HG03575 (cell line): ENCODE measurements around the gene DIMT1.

Experiments used
- ATAC-seq: cut with Tn5 transposase; IDR thresholded peaks from one replicate; pipeline ENCODE4 v1.9.1; 2021; ENCODE audit not compliant: unreplicated experiment, insufficient number of reproducible peaks, low FRiP score; ENCODE audit errors: extremely low read depth

Gene DIMT1

DNA sequence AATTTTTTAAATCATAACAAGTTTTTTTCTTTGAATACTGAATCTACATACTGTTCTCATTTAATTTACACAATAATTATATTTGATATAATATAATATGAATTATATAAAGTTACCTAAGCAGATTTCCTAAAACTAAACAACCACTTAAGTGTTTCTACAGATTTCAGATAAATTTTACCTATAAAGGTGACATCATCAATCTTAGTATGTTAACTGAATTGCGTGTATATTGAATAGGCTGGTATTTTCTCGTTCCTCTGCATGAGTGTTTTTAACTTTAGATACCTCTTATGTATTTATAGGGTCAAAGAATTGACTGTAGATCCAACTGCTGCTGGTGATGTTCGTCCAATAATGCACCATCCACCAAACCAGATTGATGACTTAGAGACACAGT lies 30.3 kb downstream of the DIMT1 start:
- ATAC-seq: no peak

DNA sequence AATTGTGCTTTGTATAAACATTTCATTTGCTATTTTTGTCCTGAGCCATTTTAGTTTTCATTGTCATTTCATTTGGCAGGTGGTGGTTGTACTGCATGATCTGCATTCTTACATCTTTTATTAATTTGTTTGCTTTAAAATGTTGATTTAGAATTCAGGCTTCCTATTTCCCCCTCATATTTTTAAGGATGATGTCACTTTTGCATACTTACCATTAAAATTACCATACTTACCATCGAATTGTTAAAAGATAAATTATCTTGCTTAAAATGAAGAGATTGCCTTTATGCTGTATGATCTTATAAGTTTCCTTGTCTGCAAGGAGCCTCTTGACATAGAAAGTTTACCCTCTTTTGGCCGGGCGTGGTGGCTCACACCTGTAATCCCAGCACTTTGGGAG lies 31.1 kb downstream of the DIMT1 start:
- ATAC-seq: no peak

DNA sequence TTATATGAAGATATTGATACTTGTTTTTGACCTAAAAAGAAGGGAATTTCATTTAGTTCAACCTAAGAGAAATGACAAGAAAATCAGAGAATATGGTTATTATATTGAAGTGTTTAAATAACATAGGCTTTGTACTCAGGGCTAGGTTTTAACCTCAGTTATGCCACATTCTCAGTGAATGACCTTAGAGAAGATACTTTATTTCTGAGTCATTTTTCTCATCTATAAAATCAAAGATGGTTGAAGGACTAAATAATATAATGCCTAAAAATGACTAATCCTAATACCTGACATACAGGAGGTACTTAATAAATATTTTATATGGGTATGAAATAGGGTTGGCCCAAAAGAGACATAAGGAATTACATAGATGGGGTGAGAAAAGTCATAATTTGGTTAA lies 32.3 kb downstream of the DIMT1 start:
- ATAC-seq: no peak

DNA sequence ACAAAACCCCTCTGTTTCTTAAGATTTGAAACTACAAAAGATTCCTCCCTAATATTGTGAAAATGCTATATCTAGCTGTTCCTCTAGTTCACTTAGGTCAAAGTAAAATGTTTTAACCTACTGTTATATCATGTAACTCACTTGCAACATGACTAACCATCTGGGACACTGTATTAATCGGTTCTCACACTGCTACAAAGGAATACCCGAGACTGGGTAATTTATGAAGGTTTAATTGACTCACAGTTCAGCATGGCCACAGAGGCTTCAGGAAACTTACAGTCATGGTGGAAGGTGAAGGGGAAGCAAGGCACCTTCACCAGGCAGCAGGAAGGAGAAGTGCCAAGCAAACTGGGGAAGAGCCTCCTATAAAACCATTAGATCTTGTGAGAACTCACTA lies 34.7 kb downstream of the DIMT1 start:
- no peak for ATAC-seq

DNA sequence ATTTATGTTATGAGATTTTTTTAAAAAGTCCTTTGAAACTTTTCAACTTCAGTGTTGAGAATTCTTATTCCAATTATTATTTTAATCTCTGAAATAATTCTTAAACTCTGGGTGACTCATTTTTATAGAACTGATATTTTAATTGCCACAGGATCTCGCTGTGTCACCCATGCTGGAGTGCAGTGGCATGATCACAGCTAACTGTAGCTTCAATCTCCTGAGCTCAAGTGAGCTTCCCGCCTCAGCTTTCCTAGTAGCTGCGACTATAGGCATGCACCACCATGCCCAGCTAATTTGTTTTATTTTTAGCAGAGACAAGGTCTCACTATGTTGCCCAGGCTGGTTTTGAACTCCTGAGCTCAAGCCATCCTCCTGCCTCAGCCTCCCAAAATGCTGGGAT lies 41.0 kb downstream of the DIMT1 start:
- ATAC-seq: no peak

DNA sequence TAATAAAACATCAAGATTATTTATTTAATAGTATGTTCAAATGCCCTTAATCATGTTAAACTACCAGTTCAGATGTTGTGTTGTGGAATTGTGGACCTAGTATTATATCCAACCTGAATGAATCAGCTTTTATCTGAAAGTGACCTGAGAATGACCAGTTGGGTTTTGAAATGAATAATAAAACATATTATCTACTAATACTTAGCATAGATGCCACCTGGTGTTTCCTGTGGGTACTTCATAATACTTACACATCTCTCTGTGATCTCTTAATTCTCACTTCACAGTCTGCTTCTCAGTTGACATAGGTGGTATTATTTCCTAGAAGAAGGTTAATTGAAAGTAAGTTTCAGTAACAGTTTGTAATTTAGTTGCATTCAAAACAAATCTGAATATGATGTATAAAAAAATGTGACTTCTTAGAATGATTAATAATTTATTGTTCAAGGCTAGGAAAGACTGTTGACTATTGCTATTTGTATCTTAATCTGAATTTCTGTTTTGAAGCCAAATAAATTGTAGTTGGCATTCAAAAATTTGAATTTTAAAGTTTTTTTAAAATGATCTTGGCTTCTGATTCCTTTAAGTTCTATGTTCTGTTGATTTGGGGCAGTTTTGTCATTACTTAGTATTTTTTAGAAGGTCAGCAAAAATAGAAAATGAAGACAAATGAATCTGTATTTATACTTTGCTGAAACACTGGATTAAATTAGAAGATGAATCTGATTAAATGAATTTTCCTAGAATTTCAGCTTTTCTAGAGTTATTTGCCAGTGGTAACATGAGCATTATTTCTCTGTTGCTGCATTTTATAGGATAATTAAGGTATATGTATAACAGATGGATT lies 49.5 kb downstream of the DIMT1 start:
- peak; percentile 72 for ATAC-seq

DNA sequence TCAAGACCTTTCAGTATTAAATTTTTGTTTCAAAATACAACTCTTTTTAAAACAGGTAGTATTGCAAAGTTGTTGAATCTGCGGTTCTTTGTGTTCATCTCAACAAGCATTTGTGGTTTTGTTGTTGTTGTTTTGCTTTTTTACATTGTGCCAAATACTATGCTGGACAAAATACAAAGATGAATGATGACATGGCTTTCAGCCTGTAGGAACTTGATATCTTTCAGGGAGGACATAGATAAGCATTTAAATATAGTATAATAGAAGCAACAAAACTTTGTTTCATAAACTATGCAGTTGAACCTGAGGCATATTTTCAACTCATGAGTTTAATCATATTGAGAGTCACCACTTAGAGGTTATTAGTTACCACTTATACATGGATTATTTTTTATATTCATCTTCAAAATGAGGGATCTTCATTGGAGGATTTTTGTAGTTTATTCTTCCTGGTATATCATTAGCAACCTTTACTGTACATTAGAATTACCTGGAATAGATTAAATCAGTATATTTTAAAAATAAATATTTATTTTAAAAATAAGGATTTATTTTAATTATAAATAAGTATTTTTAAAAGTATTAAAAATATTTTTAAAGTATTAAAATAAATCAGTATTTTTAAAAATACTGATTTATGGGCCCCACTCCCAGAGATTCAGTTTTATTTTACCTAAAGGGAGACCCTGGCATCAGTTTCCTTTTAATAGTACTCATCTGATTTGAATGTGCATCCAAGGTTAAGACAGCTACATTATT lies 54.8 kb downstream of the DIMT1 start:
- no peak for ATAC-seq

DNA sequence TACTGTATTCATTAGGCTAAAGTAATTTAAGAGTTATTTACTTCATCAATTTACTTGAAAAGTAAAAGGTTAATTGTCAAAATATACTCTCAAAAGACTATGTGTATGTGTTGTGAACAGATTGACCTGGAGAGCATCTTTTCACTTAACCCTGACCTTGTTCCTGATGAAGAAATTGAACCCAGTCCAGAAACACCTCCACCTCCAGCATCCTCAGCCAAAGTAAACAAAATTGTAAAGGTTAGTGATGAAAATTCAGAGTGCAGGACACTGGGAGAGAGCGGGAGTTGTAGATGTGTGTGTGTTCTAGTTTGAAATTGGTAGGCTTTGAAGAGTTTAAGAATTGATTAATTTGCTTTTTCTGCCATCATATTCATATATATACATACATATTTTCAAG lies 55.8 kb downstream of the DIMT1 start:
- no peak for ATAC-seq

DNA sequence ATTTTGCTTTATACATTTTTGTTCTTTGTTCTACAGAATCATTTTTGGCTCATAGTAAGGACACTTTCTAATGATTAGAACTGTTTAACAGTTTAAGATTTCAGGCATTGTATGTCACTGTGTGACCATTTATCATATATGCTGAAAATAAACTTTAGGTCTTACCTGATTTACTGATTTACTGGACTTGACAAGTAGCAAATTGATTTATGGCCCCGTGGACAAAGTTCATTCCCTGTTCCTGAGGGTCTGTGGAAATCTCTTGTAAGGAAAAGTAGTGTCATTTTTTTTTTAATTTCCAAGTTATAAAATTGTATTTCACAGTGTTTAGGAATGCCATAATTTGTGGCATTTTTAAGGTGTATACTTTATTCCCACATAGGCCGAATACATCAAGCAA lies 57.0 kb downstream of the DIMT1 start:
- ATAC-seq: no peak

DNA sequence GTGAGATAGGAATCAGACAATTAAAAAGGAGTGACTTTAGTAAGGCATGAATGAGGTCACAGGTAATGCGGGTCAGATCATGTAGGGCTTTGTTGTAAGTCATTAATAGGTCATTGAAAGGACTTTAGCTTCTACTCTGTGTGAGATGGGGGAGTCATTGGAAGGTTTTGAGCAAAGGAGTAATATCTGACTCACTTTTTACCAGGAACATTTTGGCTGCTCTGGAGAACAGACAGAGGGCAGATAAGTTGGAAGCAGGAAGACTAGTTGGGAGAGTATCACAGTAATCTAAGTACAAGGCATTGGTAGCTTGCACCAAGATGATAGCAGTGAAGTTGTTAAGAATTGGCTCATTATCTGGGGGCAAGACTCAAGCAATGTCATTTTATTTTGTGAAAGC lies 60.3 kb downstream of the DIMT1 start:
- no peak for ATAC-seq

DNA sequence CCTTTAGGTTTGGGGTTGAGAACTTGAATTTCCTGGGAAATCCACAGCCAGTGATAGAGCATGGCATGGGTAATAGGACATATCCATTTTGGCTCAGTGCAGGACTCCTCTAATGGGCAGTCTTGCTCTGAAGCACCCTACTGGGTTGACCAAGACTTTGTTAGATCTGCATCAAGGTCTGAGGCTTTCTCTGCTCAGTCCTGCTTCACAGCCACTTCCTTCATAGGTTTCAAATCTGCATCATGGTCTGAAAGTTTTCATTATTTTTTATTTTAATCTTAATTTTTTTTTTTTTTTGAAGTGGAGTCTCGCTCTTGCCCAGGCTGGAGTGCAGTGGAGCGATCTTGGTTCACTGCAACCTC lies 61.2 kb downstream of the DIMT1 start:
- no peak for ATAC-seq

DNA sequence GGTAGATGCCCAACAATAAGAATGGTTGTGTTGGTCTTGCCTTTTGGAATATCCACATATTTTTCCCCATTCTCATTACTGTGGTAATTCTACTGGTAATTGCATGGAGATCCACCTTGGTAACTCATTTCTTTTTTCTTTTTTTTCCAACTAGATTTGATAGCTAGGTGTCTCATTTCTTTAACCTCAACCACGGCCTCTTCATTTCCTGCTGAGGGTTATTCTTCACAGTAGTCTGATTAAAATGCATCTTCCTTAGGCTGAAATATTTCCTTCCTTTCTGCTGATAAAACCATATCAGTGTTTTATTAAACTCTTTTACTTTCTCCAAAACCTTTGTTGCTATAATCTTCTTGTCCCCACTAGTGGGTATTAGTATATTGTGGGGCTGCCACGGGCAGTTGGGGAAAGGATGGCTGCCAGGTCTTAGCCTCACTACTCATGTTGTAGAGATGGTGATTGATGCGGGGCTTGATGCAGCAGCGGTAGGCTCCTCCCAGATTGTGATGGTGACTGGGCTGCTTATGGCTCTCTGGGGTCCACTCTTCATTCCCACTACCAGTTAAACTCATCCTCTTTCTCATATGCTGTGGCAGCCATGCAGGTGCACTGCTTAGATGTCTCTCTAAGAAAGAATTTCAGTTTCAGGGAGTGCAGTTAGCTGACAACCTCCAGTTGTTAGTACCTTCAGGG lies 61.8 kb downstream of the DIMT1 start:
- no peak for ATAC-seq

DNA sequence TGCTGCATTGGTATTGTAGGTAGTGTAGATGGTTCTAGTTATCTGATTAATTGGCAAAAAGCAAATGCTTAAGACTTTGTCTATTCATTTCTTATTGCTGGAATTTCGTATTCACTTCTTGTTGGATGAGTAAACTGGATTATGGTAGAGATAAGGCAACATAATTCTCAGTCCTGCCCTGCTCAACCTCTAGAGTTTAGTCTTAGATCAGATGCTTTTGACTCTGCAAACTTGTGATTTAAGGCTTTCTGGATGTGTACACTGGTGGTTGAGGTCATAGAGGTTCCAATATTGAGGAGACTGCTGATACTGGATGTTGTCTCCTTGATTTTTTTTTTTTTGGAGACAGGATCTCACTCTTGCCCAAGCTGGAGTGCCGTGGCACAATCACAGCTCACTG lies 62.7 kb downstream of the DIMT1 start:
- no peak for ATAC-seq

DNA sequence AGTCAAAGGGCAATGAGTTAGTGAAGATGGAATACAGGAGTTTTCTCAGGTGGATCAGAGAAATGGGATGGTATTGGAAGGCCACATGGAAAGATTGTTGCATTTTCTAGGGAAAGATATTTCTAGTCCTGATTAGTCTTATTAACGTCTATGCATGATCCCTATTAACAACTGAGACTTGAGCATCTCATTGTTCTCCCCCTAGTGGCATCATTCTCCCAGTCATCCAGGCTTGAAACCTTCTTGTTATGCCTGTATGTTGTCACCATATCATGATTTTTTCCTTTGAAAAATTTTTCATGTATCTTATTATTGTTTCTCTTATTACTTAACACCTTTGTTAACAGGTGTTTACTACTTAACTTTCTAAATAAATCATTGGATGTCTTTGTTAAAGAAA lies 63.3 kb downstream of the DIMT1 start:
- no peak for ATAC-seq
